Mammary epithelial cell (primary cell): Measurements from ENCODE around the gene CLECL1.

ENCODE experiments used
- CTCF ChIP-seq, 2 donors: IDR thresholded peaks in 1 of 2; conservative IDR thresholded peaks in 1 of 2; 2 replicates each; pipeline ENCODE4 v1.5.1; 2011 to 2012; ENCODE audit warnings: inconsistent platforms in 2 of 2, low read length in 2 of 2, mild to moderate bottlenecking in 2 of 2, control low read depth in 1 of 2, low read depth in 1 of 2; ENCODE audit not compliant: insufficient read depth in 1 of 2; ENCODE audit errors: extremely low read depth in 1 of 2
- EZH2 ChIP-seq: IDR thresholded peaks from 2 replicates; pipeline ENCODE4 v1.6.1; 2012; ENCODE audit warnings: low read length, inconsistent platforms, borderline replicate concordance

- TF ChIP-seq CTCF (conservative IDR thresholded peaks at IDR 0.05 in 1 of 2, IDR thresholded peaks at IDR 0.05 in 1 of 2; ENCODE audit: extremely low read depth in 1 of 2, insufficient read depth in 1 of 2, low read depth in 1 of 2, low read length in 2 of 2) (no peak), EZH2 (no peak)
Observed at GRCh38 chr12:9762369-9762768, 29.5 kb upstream of the CLECL1 start.
